Loucy (cell line): ENCODE measurements around the gene CLDN5.

ENCODE experiments used
- EZH2phosphoT487 ChIP-seq: fragments of 200-600 bp; IDR thresholded peaks from 2 replicates; pipeline ENCODE4 v1.6.1; 2018; ENCODE audit warnings: antibody characterized with exemption, mild to moderate bottlenecking, moderate library complexity, borderline replicate concordance
- TF ChIP-seq, protein P1 (sequence below): fragments of 200-600 bp; sonication (generic); conservative IDR thresholded peaks from 2 replicates; pipeline ENCODE4 v1.5.1; 2014; ENCODE audit warnings: mild to moderate bottlenecking, antibody characterized with exemption, low read length

DNA sequence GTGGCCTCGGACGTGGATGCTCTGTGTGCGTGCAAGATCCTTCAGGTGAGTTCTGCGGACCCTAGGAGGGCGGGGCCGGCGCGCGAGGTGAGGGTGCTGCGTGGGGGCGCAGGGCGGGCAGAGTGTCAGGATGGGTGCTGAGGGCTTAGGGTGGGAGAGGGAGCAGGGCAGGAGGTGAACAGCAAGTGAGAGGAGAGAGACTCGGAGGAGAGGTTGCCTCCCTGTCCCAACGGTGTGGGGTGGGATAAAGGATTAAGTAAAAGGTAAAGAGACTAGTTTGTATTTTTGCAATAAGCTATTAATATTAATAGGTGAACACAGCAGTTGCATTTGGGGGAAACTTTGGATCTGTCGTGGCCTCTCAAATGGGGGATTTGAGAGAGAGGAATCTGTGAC, 44.0 kb downstream of the CLDN5 start:
- TF ChIP-seq, protein P1, sequence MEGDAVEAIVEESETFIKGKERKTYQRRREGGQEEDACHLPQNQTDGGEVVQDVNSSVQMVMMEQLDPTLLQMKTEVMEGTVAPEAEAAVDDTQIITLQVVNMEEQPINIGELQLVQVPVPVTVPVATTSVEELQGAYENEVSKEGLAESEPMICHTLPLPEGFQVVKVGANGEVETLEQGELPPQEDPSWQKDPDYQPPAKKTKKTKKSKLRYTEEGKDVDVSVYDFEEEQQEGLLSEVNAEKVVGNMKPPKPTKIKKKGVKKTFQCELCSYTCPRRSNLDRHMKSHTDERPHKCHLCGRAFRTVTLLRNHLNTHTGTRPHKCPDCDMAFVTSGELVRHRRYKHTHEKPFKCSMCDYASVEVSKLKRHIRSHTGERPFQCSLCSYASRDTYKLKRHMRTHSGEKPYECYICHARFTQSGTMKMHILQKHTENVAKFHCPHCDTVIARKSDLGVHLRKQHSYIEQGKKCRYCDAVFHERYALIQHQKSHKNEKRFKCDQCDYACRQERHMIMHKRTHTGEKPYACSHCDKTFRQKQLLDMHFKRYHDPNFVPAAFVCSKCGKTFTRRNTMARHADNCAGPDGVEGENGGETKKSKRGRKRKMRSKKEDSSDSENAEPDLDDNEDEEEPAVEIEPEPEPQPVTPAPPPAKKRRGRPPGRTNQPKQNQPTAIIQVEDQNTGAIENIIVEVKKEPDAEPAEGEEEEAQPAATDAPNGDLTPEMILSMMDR, result no peak
- TF ChIP-seq EZH2phosphoT487, result no peak
